PFSK-1 (cell line): ENCODE results near the gene GNG8.

Source experiments
- FOXP2 ChIP-seq: optimal IDR thresholded peaks from 2 replicates; pipeline ENCODE3; 2011; ENCODE audit warnings: borderline replicate concordance, control low read depth, inconsistent platforms; ENCODE audit not compliant: insufficient read depth; ENCODE audit errors: extremely low read length, extremely low read depth
- POLR2AphosphoS5 ChIP-seq: IDR thresholded peaks from 2 replicates; pipeline ENCODE4 v1.6.1; 2012; ENCODE audit warnings: low read depth, mild to moderate bottlenecking, control low read depth, low read length, moderate library complexity
- SIN3A ChIP-seq: IDR thresholded peaks from 2 replicates; pipeline ENCODE4 v1.6.1; 2012; ENCODE audit warnings: mild to moderate bottlenecking, low read length, moderate library complexity, borderline replicate concordance; ENCODE audit not compliant: insufficient read depth
- TAF1 ChIP-seq: IDR thresholded peaks from 2 replicates; pipeline ENCODE4 v1.6.1; 2012; ENCODE audit warnings: low read length, control low read depth, borderline replicate concordance; ENCODE audit not compliant: insufficient read depth
- TF ChIP-seq, protein P1 (sequence below), 2 experiments: IDR thresholded peaks; 2 replicates each; pipeline versions ENCODE4 v1.6.1 to v1.8.0; 2011 to 2012; ENCODE audit warnings: low read depth in 2 of 2, low read length in 2 of 2, control low read depth in 1 of 2, inconsistent platforms in 1 of 2, mild to moderate bottlenecking in 1 of 2, moderate library complexity in 1 of 2; ENCODE audit not compliant: insufficient read depth in 1 of 2

Gene GNG8

DNA sequence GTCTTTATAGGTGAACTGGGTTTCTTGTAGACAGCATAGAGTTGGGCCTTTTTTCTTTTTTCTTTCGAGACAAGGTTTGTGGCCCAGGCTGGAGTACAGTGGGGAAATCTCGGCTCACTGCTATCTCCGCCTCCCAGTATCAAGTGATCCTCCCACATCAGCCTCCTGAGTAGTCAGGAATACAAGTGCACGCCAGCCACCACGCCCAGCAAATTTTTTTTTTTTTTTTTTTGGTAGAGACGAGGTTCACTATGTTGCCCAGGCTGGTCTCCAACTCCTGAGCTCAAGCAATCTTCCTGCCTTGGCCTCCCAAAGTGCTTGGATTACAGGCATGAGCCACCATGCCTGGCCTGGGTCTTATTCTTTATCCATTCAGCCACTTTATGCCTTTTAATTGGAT lies 40.0 kb downstream of the GNG8 start:
- TF ChIP-seq SIN3A: no peak
- no peak for TF ChIP-seq FOXP2
- TF ChIP-seq TAF1: no peak
- TF ChIP-seq, protein P1, sequence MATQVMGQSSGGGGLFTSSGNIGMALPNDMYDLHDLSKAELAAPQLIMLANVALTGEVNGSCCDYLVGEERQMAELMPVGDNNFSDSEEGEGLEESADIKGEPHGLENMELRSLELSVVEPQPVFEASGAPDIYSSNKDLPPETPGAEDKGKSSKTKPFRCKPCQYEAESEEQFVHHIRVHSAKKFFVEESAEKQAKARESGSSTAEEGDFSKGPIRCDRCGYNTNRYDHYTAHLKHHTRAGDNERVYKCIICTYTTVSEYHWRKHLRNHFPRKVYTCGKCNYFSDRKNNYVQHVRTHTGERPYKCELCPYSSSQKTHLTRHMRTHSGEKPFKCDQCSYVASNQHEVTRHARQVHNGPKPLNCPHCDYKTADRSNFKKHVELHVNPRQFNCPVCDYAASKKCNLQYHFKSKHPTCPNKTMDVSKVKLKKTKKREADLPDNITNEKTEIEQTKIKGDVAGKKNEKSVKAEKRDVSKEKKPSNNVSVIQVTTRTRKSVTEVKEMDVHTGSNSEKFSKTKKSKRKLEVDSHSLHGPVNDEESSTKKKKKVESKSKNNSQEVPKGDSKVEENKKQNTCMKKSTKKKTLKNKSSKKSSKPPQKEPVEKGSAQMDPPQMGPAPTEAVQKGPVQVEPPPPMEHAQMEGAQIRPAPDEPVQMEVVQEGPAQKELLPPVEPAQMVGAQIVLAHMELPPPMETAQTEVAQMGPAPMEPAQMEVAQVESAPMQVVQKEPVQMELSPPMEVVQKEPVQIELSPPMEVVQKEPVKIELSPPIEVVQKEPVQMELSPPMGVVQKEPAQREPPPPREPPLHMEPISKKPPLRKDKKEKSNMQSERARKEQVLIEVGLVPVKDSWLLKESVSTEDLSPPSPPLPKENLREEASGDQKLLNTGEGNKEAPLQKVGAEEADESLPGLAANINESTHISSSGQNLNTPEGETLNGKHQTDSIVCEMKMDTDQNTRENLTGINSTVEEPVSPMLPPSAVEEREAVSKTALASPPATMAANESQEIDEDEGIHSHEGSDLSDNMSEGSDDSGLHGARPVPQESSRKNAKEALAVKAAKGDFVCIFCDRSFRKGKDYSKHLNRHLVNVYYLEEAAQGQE (IDR thresholded peaks at IDR 0.05; ENCODE audit: insufficient read depth in 1 of 2, low read depth in 2 of 2, low read length in 2 of 2): no peak
- no peak for TF ChIP-seq POLR2AphosphoS5

DNA sequence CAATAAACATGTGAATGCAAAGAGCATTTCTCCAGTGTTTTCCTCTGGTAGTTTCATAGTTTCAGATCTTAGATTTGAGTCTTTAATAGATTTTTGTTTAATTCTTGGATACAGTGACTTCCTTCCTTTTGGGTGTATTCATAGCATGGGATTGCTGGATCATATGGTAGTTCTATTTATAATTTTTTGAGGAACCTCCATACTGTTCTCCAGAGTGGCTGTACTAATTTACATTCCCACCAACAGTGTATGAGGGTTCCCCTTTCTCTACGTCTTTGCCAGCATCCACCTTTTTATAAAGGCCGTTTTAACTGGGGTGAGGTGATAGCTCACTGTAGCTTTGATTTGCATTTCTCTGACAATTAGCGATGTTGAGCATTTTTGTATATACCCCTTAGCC lies 44.1 kb downstream of the GNG8 start:
- TF ChIP-seq, protein P1 (IDR thresholded peaks at IDR 0.05; ENCODE audit: insufficient read depth in 1 of 2, low read depth in 2 of 2, low read length in 2 of 2): no peak
- TF ChIP-seq FOXP2 (no peak), SIN3A (no peak)

DNA sequence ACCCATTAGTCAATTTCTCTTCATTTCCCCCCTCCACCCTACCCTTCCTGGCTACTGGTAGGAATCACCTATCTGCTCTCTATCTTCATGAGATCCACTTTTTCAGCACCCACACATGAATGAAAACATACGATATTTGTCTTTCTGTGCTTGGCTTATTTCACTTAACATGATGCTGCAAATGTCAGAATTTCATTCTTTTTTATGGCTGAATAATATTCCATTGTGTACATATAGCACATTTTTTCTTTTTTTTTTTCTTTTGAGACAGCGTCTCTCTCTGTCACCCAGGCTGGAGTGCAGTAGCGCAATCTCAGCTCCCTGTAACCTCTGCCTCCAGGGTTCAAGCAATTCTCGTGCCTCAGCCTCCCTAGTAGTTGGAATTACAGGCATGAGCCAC lies 44.7 kb downstream of the GNG8 start:
- TF ChIP-seq SIN3A: no peak
- TF ChIP-seq, protein P1 (IDR thresholded peaks at IDR 0.05; ENCODE audit: insufficient read depth in 1 of 2, low read depth in 2 of 2, low read length in 2 of 2): no peak
- no peak for TF ChIP-seq POLR2AphosphoS5

DNA sequence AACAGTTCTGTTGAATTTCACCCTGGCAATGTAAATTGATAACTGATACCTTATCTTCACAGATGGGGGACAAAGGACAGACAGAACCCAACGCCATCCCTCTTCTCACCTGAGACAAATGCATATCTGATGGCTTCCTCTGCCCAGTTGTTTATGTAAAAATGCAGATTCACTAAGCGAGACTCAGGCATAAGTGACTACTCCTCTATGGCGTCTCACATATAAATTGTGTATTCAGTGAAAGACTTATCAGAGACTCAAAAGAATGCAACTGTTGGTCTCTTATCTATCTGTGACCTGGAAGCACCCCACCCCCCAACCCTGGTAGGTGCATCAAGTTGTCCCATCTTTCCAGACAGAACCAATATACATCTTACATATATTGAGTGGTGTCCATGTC lies 48.1 kb downstream of the GNG8 start:
- TF ChIP-seq, protein P1 (IDR thresholded peaks at IDR 0.05; ENCODE audit: insufficient read depth in 1 of 2, low read depth in 2 of 2, low read length in 2 of 2): no peak
- TF ChIP-seq POLR2AphosphoS5 (no peak), TAF1 (no peak), SIN3A (no peak), FOXP2 (no peak)

DNA sequence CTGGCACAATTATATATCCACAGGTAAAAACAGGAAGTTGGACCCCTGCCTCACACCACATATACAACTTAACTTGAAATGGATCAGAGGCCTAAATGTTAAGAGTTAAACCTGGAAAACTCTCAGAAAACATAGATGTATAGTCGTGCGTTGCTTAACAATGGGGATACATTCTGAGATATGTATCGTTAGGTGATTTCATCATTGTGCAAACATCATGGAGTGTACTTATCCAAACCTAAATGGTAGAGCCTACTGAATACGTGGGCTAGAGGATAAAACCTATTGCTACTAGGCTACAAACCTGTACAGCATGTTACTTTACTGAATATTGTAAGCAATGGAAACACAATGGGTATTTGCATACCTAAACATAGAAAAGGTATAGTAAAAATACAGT lies 49.7 kb downstream of the GNG8 start:
- TF ChIP-seq, protein P1 (IDR thresholded peaks at IDR 0.05; ENCODE audit: insufficient read depth in 1 of 2, low read depth in 2 of 2, low read length in 2 of 2): no peak
- TF ChIP-seq TAF1 (no peak), FOXP2 (no peak), POLR2AphosphoS5 (no peak), SIN3A (no peak)
